KMS-11 (cell line): ENCODE data around the gene DGKQ.

ENCODE experiments used
- H2AFZ ChIP-seq: fragments of 200-600 bp; sonication (generic); 2 replicates; pipeline ENCODE4 v1.6.1; 2016; ENCODE audit warnings: antibody characterized with exemption, mixed run types, low read depth
- H3K27ac ChIP-seq: fragments of 200-600 bp; sonication (generic); 2 replicates; pipeline ENCODE4 v1.6.1; 2016; ENCODE audit warnings: mild to moderate bottlenecking, mixed run types
- H3K27me3 ChIP-seq: fragments of 200-600 bp; sonication (generic); 2 replicates; pipeline ENCODE4 v1.6.1; 2017; ENCODE audit warnings: mild to moderate bottlenecking, low read depth, mixed run types, moderate library complexity; ENCODE audit not compliant: insufficient read depth
- H3K36me3 ChIP-seq: fragments of 200-600 bp; sonication (generic); 2 replicates; pipeline ENCODE4 v1.6.1; 2017; ENCODE audit warnings: mild to moderate bottlenecking, mixed run types; ENCODE audit not compliant: insufficient read depth
- H3K4me1 ChIP-seq: fragments of 200-600 bp; sonication (generic); 2 replicates; pipeline ENCODE4 v1.6.1; 2016; ENCODE audit warnings: mild to moderate bottlenecking, low read depth, mixed run types; ENCODE audit not compliant: poor library complexity, severe bottlenecking
- H3K4me2 ChIP-seq: fragments of 200-600 bp; sonication (generic); 2 replicates; pipeline ENCODE4 v1.7.0; 2016; ENCODE audit warnings: mild to moderate bottlenecking, mixed run types
- H3K4me3 ChIP-seq: fragments of 200-600 bp; sonication (generic); IDR thresholded peaks from 2 replicates; pipeline ENCODE4 v1.6.1; 2017; ENCODE audit warnings: low read depth, low read length, mixed read lengths; ENCODE audit not compliant: insufficient read depth
- H3K79me2 ChIP-seq: fragments of 200-600 bp; sonication (generic); 2 replicates; pipeline ENCODE4 v1.6.1; 2016; ENCODE audit warnings: low read depth, mixed run types; ENCODE audit not compliant: insufficient read depth
- H3K9ac ChIP-seq: fragments of 200-600 bp; sonication (generic); 2 replicates; pipeline ENCODE4 v1.6.1; 2016; ENCODE audit warnings: mild to moderate bottlenecking, mixed run types
- H4K20me1 ChIP-seq: fragments of 200-600 bp; sonication (generic); 2 replicates; pipeline ENCODE4 v1.6.1; 2016; ENCODE audit warnings: mild to moderate bottlenecking, mixed run types; ENCODE audit not compliant: insufficient read depth
- TF ChIP-seq, protein P1 (sequence below): fragments of 200-600 bp; sonication (generic); conservative IDR thresholded peaks from 2 replicates; pipeline ENCODE4 v1.6.1; 2017; ENCODE audit warnings: low read depth, mild to moderate bottlenecking, antibody characterized with exemption, low read length, moderate library complexity, mixed read lengths

Gene DGKQ

DNA sequence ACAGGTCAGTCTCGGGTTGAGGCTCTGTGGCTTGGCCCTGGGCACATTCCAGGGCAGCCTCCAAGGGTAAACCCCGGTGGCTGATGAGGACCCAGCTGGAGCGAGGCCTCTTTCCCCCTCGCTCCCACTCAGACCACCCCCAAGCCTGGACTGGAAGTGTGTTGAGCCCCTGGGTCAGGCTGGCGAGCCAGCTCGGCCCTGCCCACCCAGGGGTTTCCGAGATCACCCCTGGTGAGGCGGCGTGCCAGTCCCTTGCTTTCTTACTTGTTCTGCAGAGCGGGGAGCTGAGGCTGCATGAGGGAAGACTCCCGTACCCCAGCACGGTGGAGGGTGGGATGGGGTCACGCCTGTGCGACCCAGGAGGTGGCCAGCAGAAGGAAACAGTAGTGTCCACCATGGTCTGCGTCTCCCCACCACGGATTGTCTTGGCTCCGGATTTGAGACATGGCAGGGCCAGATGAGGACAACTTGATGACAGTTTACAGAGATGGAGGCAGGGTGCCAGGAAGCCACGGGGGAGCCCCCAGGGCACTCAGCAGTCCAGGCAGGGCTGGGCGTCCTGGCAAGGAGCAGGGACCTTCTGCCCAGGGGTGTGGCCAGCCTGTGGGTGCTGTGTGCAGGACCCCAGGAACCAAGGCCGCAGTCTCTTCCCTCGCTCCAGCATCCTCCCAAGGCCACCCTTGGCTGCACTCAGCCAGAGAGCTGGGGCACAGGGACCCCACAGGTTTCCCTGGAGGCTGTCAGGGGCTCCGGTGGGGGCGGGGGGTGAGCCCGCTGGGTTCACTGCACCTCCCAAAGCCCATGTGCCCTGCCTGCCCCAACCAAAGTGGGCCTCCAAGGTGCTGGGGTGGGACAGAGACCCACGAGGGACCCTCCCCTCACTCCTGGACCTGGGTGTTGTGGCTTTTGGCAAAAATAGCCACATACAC lies 31.5 kb upstream of the DGKQ start:
- Histone ChIP-seq H3K36me3 (no peaks in the 10 kb centered on the region), H4K20me1 (no peaks in the 10 kb centered on the region), H3K27me3 (peaks cover 13% of the 10 kb centered on the region; the same call in 1 of the 2 replicates)

DNA sequence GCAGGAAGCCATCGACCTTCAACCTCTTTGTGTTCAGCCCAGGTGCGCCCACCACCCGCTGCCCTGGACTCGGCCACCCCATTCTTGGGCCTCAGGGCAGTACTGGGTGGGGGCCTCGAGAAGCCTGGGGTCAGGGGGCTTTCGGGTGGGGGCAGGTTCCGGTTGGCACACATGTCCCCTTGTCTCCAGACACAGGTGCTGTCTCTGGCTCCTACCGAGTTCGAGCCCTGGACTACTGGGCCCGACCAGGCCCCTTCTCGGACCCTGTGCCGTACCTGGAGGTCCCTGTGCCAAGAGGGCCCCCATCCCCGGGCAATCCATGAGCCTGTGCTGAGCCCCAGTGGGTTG lies 30.7 kb upstream of the DGKQ start:
- Histone ChIP-seq H3K4me2 (no peak overlapping the region), H3K79me2 (no peaks in the 10 kb centered on the region), H3K27me3 (peaks cover 13% of the 10 kb centered on the region; the same call in 1 of the 2 replicates), H2AFZ (no peak overlapping the region), H3K27ac (no peak overlapping the region), H3K4me1 (no peaks in the 10 kb centered on the region), H4K20me1 (no peaks in the 10 kb centered on the region), H3K4me3 (no peak overlapping the region), H3K9ac (no peak overlapping the region), H3K36me3 (no peaks in the 10 kb centered on the region)
- TF ChIP-seq, protein P1, sequence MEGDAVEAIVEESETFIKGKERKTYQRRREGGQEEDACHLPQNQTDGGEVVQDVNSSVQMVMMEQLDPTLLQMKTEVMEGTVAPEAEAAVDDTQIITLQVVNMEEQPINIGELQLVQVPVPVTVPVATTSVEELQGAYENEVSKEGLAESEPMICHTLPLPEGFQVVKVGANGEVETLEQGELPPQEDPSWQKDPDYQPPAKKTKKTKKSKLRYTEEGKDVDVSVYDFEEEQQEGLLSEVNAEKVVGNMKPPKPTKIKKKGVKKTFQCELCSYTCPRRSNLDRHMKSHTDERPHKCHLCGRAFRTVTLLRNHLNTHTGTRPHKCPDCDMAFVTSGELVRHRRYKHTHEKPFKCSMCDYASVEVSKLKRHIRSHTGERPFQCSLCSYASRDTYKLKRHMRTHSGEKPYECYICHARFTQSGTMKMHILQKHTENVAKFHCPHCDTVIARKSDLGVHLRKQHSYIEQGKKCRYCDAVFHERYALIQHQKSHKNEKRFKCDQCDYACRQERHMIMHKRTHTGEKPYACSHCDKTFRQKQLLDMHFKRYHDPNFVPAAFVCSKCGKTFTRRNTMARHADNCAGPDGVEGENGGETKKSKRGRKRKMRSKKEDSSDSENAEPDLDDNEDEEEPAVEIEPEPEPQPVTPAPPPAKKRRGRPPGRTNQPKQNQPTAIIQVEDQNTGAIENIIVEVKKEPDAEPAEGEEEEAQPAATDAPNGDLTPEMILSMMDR: no peak

More for the DNA sequence above, 31.5 kb upstream of the DGKQ start:
- Histone ChIP-seq H3K79me2 (no peaks in the 10 kb centered on the region), H3K4me1 (no peaks in the 10 kb centered on the region), H3K27ac (no peak overlapping the region), H3K4me2 (no peak overlapping the region), H2AFZ (no peak overlapping the region), H3K4me3 (no peak overlapping the region), H3K9ac (no peak overlapping the region)
- TF ChIP-seq, protein P1: no peak

DNA sequence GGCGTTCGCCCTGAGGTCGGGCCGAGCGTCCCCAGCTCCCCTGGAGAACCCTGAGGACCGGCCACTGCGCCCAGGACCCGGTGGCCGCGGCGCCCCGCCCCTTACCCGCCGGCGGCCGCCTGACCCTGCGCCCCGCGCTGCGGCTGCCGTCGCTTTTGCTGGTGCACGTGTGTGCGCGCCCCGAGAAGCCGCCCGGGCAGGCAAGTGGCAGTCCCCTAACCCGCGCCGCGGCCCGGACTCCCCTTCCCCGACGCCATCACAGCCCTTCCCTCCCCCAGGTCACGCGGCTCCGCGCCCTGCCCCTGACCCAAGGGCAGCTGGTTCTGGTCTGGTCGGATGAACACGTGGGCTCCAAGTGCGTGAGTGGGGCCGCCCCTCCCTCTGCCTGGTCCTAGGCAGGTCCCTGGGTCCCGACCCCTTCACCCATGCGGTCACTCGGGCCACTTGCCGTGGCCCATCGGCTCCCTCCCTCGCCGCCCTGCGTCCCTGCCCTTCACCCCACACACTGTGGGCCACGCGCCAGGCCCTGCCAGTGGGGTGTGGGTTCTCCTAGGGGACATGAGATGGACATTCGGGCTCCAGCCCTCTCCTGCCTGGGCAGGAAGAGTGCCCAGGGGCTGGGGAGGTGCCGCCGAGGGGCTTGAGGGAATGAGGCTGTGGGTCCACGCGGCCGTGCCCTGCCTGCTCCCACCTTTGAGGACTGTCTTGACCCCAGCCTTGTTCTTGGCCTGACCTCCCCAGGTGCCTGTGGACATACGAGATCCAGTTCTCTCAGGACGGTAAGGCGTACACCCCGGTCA lies 30.1 kb upstream of the DGKQ start:
- H3K4me1 ChIP-seq: no peaks in the 10 kb centered on the region
- H2AFZ ChIP-seq: no peak overlapping the region
- H3K27me3 ChIP-seq: peaks cover 8% of the 10 kb centered on the region; the same call in 1 of the 2 replicates
- no peak overlapping the region for H3K4me2 ChIP-seq
- no peaks in the 10 kb centered on the region for H3K79me2 ChIP-seq
- H3K9ac ChIP-seq: no peak overlapping the region
- H3K27ac ChIP-seq: no peak overlapping the region
- no peaks in the 10 kb centered on the region for H4K20me1 ChIP-seq
- H3K4me3 ChIP-seq: no peak overlapping the region
- no peaks in the 10 kb centered on the region for H3K36me3 ChIP-seq
- TF ChIP-seq, protein P1: no peak

DNA sequence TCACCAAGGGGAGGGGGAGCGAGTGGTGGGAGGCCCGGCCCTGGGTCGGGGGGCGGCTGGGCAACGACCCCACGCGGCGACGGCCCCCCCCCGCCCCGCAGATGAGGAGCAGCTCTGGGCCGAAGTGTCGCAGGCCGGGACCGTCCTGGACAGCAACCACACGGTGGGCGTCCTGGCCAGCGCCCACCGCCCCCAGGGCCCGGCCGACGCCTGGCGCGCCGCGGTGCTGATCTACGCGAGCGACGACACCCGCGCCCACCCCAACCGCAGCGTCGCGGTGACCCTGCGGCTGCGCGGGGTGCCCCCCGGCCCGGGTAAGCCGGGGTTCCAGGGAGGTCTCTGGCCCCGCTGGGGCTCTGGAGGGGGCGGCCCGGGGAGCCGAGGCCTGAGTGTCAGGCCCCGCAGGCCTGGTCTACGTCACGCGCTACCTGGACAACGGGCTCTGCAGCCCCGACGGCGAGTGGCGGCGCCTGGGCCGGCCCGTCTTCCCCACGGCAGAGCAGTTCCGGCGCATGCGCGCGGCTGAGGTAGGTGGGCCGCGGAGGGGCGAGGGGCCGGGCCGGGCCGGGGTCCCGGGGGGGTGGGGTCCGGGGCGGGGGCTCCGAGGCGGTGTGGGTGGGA lies 29.4 kb upstream of the DGKQ start:
- Histone ChIP-seq H3K9ac (no peak overlapping the region), H4K20me1 (no peaks in the 10 kb centered on the region), H3K27ac (no peak overlapping the region), H3K79me2 (no peaks in the 10 kb centered on the region), H3K27me3 (peaks cover under 1% of the 10 kb centered on the region; the same call in 1 of the 2 replicates), H3K36me3 (no peaks in the 10 kb centered on the region), H3K4me3 (no peak overlapping the region), H3K4me1 (no peaks in the 10 kb centered on the region), H2AFZ (no peak overlapping the region), H3K4me2 (no peak overlapping the region)
- TF ChIP-seq, protein P1: no peak
